ENCODE data around the gene NUDT9.
A peak's percentile ranks its signal among the peaks of the same experiment; 100 is the strongest.
"Not testable (repeated sequence)": the region's sequence is repeated elsewhere in the genome, so short reads cannot be mapped to it uniquely, and the experiment has no call there.

The NUDT9 gene

DNA sequence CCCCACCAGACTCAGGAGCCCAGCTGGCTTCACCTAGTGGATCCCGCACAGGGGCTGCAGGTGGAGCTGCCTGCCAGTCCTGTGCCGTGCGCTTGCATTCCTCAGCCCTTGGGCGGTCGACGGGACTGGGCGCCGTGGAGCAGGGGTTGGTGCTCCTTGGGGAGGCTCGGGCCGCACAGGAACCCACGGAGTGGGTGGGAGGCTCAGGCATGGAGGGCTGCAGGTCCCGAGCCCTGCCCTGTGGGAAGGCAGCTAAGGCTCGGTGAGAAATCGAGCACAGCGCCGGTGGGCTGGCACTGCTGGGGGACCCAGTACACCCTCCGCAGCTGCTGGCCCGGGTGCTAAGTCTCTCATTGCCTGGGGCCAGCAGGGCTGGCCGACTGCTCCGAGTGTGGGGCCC lies 26.5 kb upstream of the NUDT9 start:
- not testable (repeated sequence) for H3K4me3 Mint-ChIP-seq; H3K27me3 Mint-ChIP-seq; H3K36me3 Mint-ChIP-seq; H3K9me3 Mint-ChIP-seq (ENCODE audit: low read depth); H3K27ac Mint-ChIP-seq
- H3K4me1 Mint-ChIP-seq (ENCODE audit: low read depth) = peaks cover 19% of the 10 kb centered on the region

DNA sequence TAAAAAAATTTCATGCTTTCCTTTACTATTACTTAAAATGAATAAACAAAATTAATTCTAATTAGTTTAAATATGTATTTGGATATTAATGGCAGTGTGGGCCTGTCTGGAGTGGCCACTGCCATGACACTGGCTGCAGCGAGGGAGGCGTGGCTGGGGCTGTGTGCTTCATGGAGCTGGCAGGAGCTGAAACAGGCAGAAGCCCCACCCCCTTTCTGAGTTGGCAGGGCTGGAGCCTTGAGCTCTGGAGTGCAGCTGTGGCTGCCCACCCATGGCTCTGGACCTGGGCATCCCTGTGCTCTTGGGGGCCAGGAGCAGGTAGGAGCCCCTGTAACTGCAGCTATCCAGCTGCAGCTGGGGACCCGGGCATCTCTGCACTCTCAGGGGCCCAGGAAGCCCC lies 23.2 kb upstream of the NUDT9 start:
- H3K27ac Mint-ChIP-seq = no peak overlapping the region
- peaks cover 12% of the 10 kb centered on the region for H3K4me1 Mint-ChIP-seq (ENCODE audit: low read depth)
- no peaks in the 10 kb centered on the region for H3K9me3 Mint-ChIP-seq (ENCODE audit: low read depth)
- no peaks in the 10 kb centered on the region for H3K36me3 Mint-ChIP-seq
- no peak overlapping the region for H3K4me3 Mint-ChIP-seq
- H3K27me3 Mint-ChIP-seq = no peaks in the 10 kb centered on the region

DNA sequence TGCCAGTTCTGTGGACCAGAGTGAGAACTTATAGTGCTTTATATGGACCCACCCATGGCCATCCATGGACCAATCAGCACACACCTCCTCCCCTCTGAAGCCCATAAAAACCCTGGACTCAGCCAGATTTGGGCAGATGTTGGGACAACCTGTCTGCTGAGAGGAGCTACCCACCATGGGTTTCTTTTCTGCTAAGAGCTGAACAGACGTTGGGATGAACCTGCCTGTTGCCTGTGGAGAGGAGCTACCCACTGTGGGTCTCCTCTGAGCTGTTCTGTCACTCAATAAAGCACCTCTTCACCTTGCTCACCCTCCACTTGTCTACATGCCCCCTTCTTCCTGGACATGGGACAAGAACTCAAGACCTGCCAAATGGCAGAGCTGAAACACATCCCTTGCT lies 22.4 kb upstream of the NUDT9 start:
- no peaks in the 10 kb centered on the region for H3K36me3 Mint-ChIP-seq
- no peaks in the 10 kb centered on the region for H3K27me3 Mint-ChIP-seq
- no peaks in the 10 kb centered on the region for H3K9me3 Mint-ChIP-seq (ENCODE audit: low read depth)
- H3K4me3 Mint-ChIP-seq = no peak overlapping the region
- H3K4me1 Mint-ChIP-seq (ENCODE audit: low read depth) = peaks cover 6% of the 10 kb centered on the region
- H3K27ac Mint-ChIP-seq = no peak overlapping the region

DNA sequence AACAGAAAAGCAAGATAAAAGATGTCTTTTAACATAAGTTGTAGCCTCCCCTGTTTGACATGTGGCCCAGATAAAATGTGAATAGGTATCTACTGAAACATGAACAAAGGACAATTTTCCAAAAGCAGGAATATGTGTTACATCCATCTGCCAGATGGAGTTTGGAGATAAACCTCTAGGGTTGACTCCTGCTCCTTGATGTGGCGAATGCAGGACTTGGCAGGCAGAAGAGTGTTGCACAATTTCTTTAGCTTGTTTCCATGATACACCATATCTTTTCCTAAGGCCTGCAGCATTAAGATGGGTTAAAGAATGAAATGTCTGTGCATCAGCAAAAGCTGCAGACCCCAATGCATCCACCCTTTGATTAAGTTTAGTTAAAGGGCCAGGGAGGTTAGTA lies 18.6 kb upstream of the NUDT9 start:
- peaks cover 14% of the 10 kb centered on the region for H3K4me1 Mint-ChIP-seq (ENCODE audit: low read depth)
- not testable (repeated sequence) for H3K9me3 Mint-ChIP-seq (ENCODE audit: low read depth); H3K27ac Mint-ChIP-seq; H3K36me3 Mint-ChIP-seq; H3K4me3 Mint-ChIP-seq; H3K27me3 Mint-ChIP-seq

DNA sequence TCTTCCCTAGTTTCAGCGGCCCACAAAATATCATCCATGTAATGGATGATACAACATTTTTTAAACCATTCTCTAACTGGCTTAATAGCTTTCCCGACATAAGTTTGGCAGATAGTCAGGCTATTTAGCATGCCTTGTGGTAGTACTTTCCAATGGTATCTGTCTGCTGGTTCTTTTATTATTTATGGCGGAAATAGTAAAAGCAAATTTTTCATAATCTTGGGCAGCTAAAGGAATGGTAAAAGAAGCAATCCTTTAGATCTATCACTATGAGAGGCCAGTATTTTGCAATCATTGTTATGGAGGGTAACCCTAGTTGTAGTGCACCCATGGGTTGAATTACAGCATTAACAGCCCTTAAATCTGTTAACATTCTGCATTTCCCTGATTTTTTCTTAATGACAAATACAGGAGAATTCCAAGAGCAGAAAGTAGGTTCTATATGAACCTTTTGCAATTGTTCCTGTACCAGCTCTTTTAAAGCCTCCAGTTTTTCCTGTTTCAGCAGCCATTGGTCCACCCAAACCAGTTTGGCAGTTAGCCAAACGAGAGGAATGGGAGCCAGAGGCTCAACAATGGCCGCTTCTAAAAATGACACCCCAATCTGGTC lies 17.1 kb upstream of the NUDT9 start:
- no peak overlapping the region for H3K27ac Mint-ChIP-seq
- H3K36me3 Mint-ChIP-seq = peaks cover 5% of the 10 kb centered on the region
- H3K4me1 Mint-ChIP-seq (ENCODE audit: low read depth) = peaks cover 14% of the 10 kb centered on the region
- H3K4me3 Mint-ChIP-seq = no peak overlapping the region
- H3K9me3 Mint-ChIP-seq (ENCODE audit: low read depth) = no peaks in the 10 kb centered on the region
- H3K27me3 Mint-ChIP-seq = peaks cover 6% of the 10 kb centered on the region

DNA sequence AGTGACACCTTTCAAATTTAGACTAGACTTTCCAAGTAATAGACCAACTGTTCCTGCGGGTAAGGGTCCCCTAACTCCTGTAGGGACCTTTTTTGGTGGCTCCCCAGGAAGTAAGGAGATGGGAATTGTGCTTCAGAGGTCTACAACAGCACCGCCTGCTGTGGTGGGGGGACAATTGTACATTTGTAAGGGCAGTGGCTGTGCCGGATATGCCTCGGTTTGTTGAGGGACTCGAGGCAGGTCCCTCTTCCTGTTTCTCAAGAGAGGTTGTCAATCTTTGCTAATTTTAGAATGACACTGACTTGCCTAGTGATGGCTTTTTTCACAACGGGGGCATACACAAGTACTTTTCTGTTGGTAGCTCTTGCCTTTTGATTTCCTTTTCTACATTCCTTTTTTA lies 15.9 kb upstream of the NUDT9 start:
- peaks cover 5% of the 10 kb centered on the region for H3K36me3 Mint-ChIP-seq
- peak overlapping the region; percentile 66 for H3K4me3 Mint-ChIP-seq
- H3K27ac Mint-ChIP-seq = peak overlapping the region; percentile 81
- peaks cover 14% of the 10 kb centered on the region for H3K4me1 Mint-ChIP-seq (ENCODE audit: low read depth)
- H3K27me3 Mint-ChIP-seq = peaks cover 8% of the 10 kb centered on the region
- no peaks in the 10 kb centered on the region for H3K9me3 Mint-ChIP-seq (ENCODE audit: low read depth)

DNA sequence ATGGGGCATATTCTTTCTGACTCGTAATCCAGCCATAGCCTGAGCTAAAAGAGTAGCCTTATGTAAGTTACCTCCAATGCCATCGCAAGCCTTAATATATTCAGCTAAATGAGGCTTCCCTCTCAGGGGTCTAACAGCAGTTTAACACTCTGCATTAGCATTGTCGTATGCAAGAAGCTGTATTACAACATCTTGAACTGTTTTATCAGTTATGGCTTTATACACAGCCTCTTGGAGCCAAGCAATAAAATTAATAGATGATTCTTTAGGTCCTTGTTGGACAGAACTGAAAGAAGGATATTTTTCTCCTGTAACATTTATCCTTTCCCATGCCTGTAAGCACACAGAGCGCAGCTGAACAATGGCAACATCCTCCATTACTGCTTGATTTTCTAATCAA lies 15.5 kb upstream of the NUDT9 start:
- H3K27ac Mint-ChIP-seq = peak overlapping the region; percentile 81
- H3K9me3 Mint-ChIP-seq (ENCODE audit: low read depth) = not testable (repeated sequence)
- peak overlapping the region; percentile 66 for H3K4me3 Mint-ChIP-seq

DNA sequence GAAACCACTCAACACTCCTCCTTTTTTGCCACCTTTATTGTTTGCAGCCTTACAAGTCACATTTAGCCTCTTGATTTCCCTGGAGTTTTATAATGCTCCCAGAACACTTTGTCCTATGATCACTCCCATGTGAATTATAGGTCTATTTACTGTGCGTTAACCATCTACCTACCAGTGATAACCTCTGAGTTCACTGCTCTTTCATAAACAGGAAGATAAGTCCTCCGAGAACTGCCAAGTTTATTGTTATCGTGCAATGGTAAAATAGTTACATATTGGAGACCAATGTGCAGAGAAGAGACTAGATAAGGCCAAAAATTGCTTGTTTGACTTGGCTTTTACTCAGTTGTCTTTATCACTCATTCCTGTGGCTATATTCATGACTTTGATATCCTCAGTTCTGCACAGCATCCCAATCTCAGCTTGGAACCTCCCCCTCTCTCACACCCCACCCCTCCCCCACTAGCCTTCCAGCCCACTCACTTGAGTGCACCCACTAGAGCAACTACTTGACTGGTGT lies 12.9 kb upstream of the NUDT9 start:
- H3K27ac Mint-ChIP-seq = no peak overlapping the region
- peaks cover 5% of the 10 kb centered on the region for H3K36me3 Mint-ChIP-seq
- peaks cover 8% of the 10 kb centered on the region for H3K27me3 Mint-ChIP-seq
- H3K4me1 Mint-ChIP-seq (ENCODE audit: low read depth) = peaks cover 14% of the 10 kb centered on the region
- H3K4me3 Mint-ChIP-seq = no peak overlapping the region
- no peaks in the 10 kb centered on the region for H3K9me3 Mint-ChIP-seq (ENCODE audit: low read depth)

More for the DNA sequence above, 15.5 kb upstream of the NUDT9 start:
- H3K27me3 Mint-ChIP-seq, H3K36me3 Mint-ChIP-seq: not testable (repeated sequence)
- H3K4me1 Mint-ChIP-seq (ENCODE audit: low read depth) = peaks cover 14% of the 10 kb centered on the region

DNA sequence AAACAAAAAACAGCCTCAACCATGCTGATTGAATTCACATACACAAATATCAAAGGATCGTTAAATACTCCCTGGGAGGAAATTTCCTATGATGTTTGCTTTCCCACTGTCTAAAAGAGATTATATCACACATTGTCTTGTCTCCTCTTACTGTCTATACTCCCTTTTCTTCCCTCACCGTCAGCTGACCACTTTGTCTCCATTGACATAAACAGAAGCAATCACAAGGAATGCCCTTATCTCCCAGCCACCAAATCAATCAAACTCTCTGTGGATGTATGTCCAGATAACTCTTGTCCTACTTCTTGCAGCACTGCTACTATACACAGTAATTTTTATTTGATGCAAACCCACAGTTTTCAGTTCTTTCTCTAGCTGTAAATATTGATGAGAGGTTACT lies 12.2 kb upstream of the NUDT9 start:
- no peaks in the 10 kb centered on the region for H3K9me3 Mint-ChIP-seq (ENCODE audit: low read depth)
- no peak overlapping the region for H3K4me3 Mint-ChIP-seq
- no peak overlapping the region for H3K27ac Mint-ChIP-seq
- peaks cover 14% of the 10 kb centered on the region for H3K4me1 Mint-ChIP-seq (ENCODE audit: low read depth)
- H3K27me3 Mint-ChIP-seq = peaks cover 8% of the 10 kb centered on the region
- peaks cover 5% of the 10 kb centered on the region for H3K36me3 Mint-ChIP-seq

DNA sequence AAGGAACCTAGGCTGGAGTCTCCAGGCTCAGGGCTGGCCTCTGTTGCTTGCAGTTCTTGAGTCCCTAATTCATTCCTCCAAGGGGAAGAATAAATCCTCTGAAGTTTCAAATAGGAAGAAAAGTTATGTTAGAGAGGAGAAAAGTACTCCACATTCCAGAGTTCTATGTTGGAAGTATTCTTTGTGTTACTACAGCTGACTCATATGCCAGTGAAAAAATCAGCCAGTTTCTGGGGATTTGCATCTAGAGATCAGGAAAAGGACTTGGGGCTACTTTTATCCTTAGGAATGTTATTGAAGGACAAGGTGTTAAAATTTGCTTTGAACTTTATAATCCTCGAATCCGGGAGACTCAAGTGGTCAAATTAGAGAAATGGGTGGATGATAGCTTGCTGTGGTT lies 11.7 kb upstream of the NUDT9 start:
- Mint-ChIP-seq H3K9me3 (ENCODE audit: low read depth) (no peaks in the 10 kb centered on the region), H3K4me1 (ENCODE audit: low read depth) (peaks cover 14% of the 10 kb centered on the region), H3K27me3 (peaks cover 8% of the 10 kb centered on the region), H3K4me3 (no peak overlapping the region), H3K36me3 (peaks cover 5% of the 10 kb centered on the region), H3K27ac (no peak overlapping the region)

DNA sequence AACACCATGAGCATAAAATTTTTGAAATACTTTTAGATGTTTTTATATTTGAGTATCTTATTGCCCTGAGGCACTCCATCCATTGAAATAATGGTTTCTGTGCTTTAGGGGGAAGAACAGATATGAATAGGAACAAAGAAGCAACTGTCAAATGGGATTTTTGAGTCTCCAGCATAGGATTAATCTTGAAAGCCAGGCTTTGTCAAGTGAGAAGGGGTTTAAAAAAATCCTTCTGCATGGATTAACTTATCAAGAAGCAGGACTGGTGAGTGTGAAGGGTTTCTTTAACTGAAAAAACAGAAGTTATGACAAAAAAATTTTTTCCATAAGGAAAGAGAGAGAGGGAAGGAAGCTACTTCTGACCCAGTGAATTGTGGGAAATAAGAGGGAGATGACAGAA lies 7.6 kb upstream of the NUDT9 start:
- Mint-ChIP-seq H3K27ac (no peak overlapping the region), H3K9me3 (ENCODE audit: low read depth) (no peaks in the 10 kb centered on the region), H3K27me3 (peaks cover 8% of the 10 kb centered on the region)

DNA sequence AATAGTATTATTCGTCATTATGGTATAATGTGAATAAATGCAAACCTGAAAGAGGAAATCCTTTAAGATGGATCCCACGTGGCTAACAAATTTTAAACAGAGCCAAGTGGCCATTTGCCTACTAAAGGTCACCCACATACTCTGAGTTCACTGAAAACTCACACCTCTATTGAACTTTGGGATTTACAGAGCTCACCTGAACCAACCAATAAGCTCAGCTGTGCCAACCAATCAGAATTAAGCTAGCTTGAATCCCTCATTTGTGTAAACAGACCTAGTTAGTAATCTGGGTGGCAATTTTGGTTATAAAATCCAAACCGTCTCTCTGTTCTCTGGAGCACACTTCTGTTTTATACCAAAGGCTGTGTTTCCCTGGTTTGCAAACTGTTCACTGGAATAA lies 5.4 kb upstream of the NUDT9 start:
- H3K9me3 Mint-ChIP-seq (ENCODE audit: low read depth) = no peaks in the 10 kb centered on the region

More for the DNA sequence above, 7.6 kb upstream of the NUDT9 start:
- H3K4me1 Mint-ChIP-seq (ENCODE audit: low read depth) = no peaks in the 10 kb centered on the region
- H3K36me3 Mint-ChIP-seq = peaks cover 4% of the 10 kb centered on the region
- no peak overlapping the region for H3K4me3 Mint-ChIP-seq

DNA sequence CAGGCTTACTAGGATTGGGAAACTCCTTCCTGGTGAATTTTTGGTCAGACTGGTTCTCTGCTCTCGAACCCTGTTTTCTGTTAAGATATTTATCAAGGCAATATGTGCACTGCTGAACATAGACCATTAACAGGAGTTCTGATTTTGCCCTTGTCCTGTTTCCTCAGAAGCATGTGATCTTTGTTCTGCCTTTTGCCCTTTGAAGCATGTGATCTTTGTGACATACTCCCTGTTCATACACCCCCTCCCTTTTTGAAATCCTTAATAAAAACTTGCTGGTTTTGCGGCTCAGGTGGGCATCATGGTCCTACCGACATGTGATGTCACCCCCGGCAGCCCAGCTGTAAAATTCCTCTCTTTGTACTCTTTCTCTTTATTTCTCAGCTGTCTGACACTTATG lies 4.0 kb upstream of the NUDT9 start:
- H3K4me1 Mint-ChIP-seq (ENCODE audit: low read depth) = peaks cover 15% of the 10 kb centered on the region
- H3K4me3 Mint-ChIP-seq; H3K9me3 Mint-ChIP-seq (ENCODE audit: low read depth); H3K27ac Mint-ChIP-seq; H3K36me3 Mint-ChIP-seq; H3K27me3 Mint-ChIP-seq: not testable (repeated sequence)

More for the DNA sequence above, 5.4 kb upstream of the NUDT9 start:
- no peaks in the 10 kb centered on the region for H3K27me3 Mint-ChIP-seq
- no peaks in the 10 kb centered on the region for H3K36me3 Mint-ChIP-seq
- no peak overlapping the region for H3K27ac Mint-ChIP-seq
- peaks cover 8% of the 10 kb centered on the region for H3K4me1 Mint-ChIP-seq (ENCODE audit: low read depth)
- no peak overlapping the region for H3K4me3 Mint-ChIP-seq

DNA sequence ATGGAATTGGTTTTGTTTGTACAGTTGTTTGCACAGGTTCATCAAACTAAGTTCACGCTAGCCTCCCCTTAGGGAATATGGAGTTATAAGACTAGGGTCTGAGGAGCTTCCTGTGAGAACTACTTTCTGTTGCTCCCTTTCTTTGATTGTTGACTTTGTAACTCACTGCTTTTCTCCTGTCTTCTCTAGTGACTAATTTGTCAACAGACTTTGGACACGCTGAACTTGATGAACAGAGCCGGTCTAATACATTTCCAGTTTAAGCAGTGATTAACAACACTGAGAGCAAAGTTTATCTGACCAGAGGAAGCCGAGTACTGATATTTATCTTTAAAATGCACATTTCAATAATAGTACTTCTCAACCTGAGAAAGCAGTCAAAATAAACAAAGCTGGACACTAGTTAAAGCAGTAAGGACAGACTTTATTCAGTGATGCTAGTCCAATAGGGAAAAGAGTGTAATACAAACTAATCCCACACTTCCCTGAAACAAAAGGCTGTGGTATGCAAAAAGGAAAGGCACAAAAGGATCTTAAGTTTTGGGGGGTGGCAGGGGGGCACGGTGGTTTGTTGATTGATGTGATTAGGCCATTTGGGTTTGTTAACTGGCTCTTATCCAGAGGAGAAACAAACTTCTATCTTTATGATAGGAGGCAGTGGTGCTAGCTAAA lies 2.7 kb upstream of the NUDT9 start:
- Mint-ChIP-seq H3K27me3 (no peaks in the 10 kb centered on the region), H3K4me1 (ENCODE audit: low read depth) (peaks cover 26% of the 10 kb centered on the region), H3K27ac (peak overlapping the region; percentile 30), H3K9me3 (ENCODE audit: low read depth) (no peaks in the 10 kb centered on the region), H3K36me3 (no peaks in the 10 kb centered on the region), H3K4me3 (peak overlapping the region; percentile 4)

DNA sequence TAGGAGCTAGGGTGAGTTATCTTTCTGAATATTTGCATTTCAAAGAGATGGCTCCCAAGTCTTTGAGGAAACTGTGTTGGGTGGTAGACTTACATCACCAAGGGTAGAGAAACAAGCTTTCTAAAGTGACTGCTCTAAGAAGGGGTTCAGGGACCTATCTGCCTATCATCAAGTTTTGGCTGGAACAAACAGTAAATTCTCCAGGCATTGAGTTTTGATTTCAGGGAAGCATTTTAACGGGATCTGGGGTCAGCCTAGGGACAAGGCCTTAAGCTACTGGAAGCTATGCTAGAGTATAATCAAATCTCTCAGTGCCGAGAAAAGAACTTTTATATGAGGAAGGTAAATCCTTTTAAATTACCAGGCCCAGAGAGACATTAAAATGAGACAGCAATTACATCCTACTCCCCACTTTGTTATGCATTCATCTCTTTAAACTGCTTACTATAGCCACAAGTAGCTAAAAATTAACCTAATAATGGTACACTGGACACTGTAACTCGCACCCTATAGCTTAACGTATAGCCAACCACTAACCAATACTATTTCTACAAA lies 2.0 kb upstream of the NUDT9 start:
- Mint-ChIP-seq H3K4me1 (ENCODE audit: low read depth) (peaks cover 30% of the 10 kb centered on the region), H3K4me3 (peak overlapping the region; percentile 4), H3K27ac (peak overlapping the region; percentile 30)

More for the DNA sequence above, 2.0 kb upstream of the NUDT9 start:
- Mint-ChIP-seq H3K36me3 (no peaks in the 10 kb centered on the region), H3K27me3 (no peaks in the 10 kb centered on the region), H3K9me3 (ENCODE audit: low read depth) (no peaks in the 10 kb centered on the region)

Measured in activated naive CD8-positive, alpha-beta T cell (primary cell).